ENCODE measurements around the gene FMNL1.

FMNL1 gene

DNA sequence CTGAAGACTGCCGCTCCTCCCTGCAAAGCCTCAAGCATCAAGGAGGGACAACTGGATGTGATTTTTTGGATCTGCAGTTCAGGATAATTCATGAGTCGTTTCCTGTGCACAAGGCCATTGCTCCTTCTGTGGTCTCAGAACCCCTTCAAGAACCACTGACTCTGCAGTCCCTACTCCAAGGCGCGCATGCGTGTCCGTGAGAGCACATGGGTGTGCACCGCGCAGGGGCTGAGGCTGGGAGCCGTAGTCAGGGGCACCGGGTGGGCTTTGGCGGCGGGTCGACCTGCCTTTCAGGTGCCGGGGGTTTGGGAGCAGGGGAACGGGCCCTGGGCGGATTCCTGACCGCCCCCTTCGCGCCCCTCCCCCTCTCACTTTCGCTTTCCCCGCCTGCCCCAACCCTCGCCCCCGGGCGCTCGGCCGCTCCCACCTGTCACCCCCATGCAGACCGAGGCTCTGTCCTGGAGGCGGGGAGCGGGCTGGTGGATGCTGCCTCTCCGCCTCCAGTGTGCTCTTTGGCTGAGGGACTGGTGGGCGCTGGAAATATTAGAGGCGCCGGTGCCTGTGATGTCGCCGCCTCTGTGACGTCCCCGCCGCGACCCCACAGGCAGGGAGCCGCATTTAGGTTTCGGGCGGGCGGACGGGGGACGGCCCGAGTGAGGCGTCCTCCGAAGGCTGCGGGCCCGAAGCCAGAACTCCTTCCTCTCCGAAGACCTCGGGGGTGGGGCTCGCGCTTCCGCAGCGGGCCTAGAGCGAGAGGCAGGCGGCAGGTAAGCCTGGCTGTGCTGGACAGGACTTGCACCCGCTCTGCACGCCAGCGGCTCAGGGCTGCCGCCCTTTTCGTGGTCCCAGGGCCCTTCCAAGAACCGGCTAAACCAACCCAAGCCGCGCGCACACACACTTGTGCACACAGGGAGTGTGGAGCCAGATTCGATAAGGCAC, 40.2 kb downstream of the FMNL1 start, which contains the start of gene SPATA32:
TSS of gene SPATA32 (minus strand) at position 518 of the 939 bp plus-strand sequence. CDS start at position 440, 78 bp downstream.
- Histone ChIP-seq H3K79me2 (ENCODE audit: insufficient read depth, low read depth) (no peaks in the 10 kb centered on the region), H3K27ac (peak within 1 kb of the TSS; percentile 49), H2AFZ (ENCODE audit: low read depth) (peak within 1 kb of the TSS; percentile 49), H3K36me3 (ENCODE audit: insufficient read depth) (no peaks in the 10 kb centered on the region), H4K20me1 (ENCODE audit: insufficient read depth) (no peaks in the 10 kb centered on the region), H3K4me3 (IDR thresholded peaks at IDR 0.05; ENCODE audit: insufficient read depth, low read depth, low read length) (no peak within 1 kb of the TSS), H3K9ac (peak within 1 kb of the TSS; percentile 55; the same call in 1 of the 2 replicates), H3K27me3 (ENCODE audit: insufficient read depth, low read depth) (no peaks in the 10 kb centered on the region), H3K4me1 (ENCODE audit: low read depth, poor library complexity, severe bottlenecking) (peaks cover 8% of the 10 kb centered on the region), H3K4me2 (peak within 1 kb of the TSS; percentile 52; the same call in 1 of the 2 replicates)
- TF ChIP-seq, protein P1, sequence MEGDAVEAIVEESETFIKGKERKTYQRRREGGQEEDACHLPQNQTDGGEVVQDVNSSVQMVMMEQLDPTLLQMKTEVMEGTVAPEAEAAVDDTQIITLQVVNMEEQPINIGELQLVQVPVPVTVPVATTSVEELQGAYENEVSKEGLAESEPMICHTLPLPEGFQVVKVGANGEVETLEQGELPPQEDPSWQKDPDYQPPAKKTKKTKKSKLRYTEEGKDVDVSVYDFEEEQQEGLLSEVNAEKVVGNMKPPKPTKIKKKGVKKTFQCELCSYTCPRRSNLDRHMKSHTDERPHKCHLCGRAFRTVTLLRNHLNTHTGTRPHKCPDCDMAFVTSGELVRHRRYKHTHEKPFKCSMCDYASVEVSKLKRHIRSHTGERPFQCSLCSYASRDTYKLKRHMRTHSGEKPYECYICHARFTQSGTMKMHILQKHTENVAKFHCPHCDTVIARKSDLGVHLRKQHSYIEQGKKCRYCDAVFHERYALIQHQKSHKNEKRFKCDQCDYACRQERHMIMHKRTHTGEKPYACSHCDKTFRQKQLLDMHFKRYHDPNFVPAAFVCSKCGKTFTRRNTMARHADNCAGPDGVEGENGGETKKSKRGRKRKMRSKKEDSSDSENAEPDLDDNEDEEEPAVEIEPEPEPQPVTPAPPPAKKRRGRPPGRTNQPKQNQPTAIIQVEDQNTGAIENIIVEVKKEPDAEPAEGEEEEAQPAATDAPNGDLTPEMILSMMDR (conservative IDR thresholded peaks at IDR 0.05; ENCODE audit: low read depth, low read length) = no peak

DNA sequence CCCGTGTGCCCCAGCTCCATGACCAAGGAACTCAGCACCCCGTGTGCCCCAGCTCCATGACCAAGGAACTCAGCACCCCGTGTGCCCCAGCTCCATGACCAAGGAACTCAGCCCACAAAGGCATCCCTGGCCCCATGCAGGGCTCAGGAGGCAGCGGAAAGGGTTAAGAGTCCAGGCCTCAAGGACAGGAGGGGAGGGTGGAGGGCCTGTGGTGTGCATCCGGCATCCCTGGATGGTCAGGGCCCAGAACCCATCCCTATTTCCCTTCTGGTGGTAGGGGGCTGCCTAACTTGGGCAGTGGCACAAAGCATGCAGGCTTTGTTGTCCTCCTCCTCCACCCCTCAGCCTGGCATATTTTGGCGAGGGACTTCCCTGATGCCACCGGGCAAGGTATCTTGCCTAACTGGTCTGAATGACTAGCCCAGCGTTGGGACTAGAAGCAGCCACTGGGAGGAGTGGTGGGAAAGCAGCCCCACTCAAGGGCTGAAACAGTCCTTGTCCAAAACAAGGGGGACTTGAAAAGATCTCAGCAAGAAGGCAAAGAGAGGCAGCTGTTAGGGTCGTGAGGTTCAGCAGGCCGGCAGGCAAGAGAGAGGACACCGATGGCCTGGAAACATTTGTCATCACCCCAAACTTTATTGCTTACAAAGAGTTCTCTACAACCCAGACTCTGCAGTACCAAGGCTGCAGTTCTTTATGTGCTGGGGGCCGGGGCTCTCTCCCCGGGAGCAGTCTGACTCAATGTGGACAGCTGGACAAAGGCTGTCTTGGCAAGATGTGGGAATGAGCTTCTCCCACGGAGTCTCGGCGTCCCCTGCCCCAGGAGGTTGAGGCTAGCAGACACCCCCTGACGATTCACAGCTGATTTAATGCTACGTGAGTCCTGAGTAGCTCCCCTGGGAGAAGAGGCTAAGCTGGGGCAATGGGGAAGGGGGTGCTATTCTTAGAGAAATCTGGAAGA, 41.1 kb downstream of the FMNL1 start:
- Histone ChIP-seq H3K4me3 (IDR thresholded peaks at IDR 0.05; ENCODE audit: insufficient read depth, low read depth, low read length) (no peak overlapping the region), H3K4me1 (ENCODE audit: low read depth, poor library complexity, severe bottlenecking) (peaks cover 7% of the 10 kb centered on the region), H3K36me3 (ENCODE audit: insufficient read depth) (no peaks in the 10 kb centered on the region), H3K27ac (no peak overlapping the region), H3K79me2 (ENCODE audit: insufficient read depth, low read depth) (no peaks in the 10 kb centered on the region), H3K4me2 (peak overlapping the region; percentile 52; the same call in 1 of the 2 replicates), H2AFZ (ENCODE audit: low read depth) (no peak overlapping the region), H3K9ac (no peak overlapping the region; the same call in 1 of the 2 replicates), H3K27me3 (ENCODE audit: insufficient read depth, low read depth) (no peaks in the 10 kb centered on the region), H4K20me1 (ENCODE audit: insufficient read depth) (no peaks in the 10 kb centered on the region)
- TF ChIP-seq, protein P1 (conservative IDR thresholded peaks at IDR 0.05; ENCODE audit: low read depth, low read length) = no peak

DNA sequence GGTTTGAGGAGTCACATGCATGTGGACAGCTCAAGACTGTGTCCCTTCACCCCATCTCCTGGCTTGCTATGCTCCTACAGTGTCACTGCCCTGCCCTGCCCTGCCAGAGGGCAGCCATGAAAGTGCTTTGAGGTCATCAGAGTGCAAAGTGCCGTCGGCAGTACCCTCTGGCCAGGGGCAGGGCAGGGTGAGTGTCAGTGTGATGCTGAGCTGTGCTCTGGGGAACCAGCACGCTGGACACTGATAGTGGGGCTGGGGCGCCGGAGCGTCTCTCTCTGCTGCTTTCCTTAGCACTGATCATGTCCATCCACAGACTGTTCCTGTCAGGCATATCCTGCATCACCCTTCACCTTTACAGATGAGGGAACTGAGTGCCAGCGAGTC, 41.8 kb downstream of the FMNL1 start:
- no peaks in the 10 kb centered on the region for H3K79me2 ChIP-seq (ENCODE audit: insufficient read depth, low read depth)
- no peaks in the 10 kb centered on the region for H3K36me3 ChIP-seq (ENCODE audit: insufficient read depth)
- H4K20me1 ChIP-seq (ENCODE audit: insufficient read depth) = no peaks in the 10 kb centered on the region
- TF ChIP-seq, protein P1 (conservative IDR thresholded peaks at IDR 0.05; ENCODE audit: low read depth, low read length) = no peak
- H3K4me1 ChIP-seq (ENCODE audit: low read depth, poor library complexity, severe bottlenecking) = peaks cover 7% of the 10 kb centered on the region
- H2AFZ ChIP-seq (ENCODE audit: low read depth) = no peak overlapping the region
- no peak overlapping the region for H3K9ac ChIP-seq
- no peak overlapping the region for H3K4me3 ChIP-seq (IDR thresholded peaks at IDR 0.05; ENCODE audit: insufficient read depth, low read depth, low read length)
- no peaks in the 10 kb centered on the region for H3K27me3 ChIP-seq (ENCODE audit: insufficient read depth, low read depth)
- H3K27ac ChIP-seq = no peak overlapping the region
- no peak overlapping the region for H3K4me2 ChIP-seq

DNA sequence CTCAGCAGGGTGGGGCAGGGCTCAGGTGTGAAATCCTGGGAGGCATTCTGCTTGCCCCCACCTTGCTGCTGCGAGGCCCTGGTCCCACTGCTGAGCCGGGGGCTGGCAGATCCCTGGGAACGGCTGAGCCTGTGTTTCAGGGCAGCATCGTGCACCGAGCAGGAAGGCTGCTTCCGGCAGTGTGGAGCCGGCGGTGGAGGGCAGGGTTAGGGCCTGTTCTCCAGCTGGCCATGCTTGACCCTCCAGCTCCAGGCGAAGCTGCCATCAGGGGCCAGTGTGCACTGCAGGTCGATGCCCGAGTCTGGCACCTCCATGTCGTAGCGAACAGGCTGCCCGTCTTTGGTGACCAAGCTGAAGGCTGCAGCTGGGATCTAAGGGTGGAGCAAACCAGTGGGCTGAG, 42.7 kb downstream of the FMNL1 start:
- H3K4me1 ChIP-seq (ENCODE audit: low read depth, poor library complexity, severe bottlenecking) = peaks cover 7% of the 10 kb centered on the region
- no peaks in the 10 kb centered on the region for H3K79me2 ChIP-seq (ENCODE audit: insufficient read depth, low read depth)
- no peak overlapping the region for H3K4me2 ChIP-seq
- no peaks in the 10 kb centered on the region for H3K27me3 ChIP-seq (ENCODE audit: insufficient read depth, low read depth)
- H3K4me3 ChIP-seq (IDR thresholded peaks at IDR 0.05; ENCODE audit: insufficient read depth, low read depth, low read length) = no peak overlapping the region
- no peaks in the 10 kb centered on the region; the same call in 1 of the 2 replicates for H3K36me3 ChIP-seq (ENCODE audit: insufficient read depth)
- TF ChIP-seq, protein P1 (conservative IDR thresholded peaks at IDR 0.05; ENCODE audit: low read depth, low read length) = no peak
- H2AFZ ChIP-seq (ENCODE audit: low read depth) = no peak overlapping the region
- H3K27ac ChIP-seq = no peak overlapping the region
- no peaks in the 10 kb centered on the region for H4K20me1 ChIP-seq (ENCODE audit: insufficient read depth)
- H3K9ac ChIP-seq = no peak overlapping the region

Measured in KMS-11 (cell line).